Tibial artery (tissue), 4 donors: ENCODE data around the gene HECTD4.
"Not testable (repeated sequence)": the region's sequence is repeated elsewhere in the genome, so short reads cannot be mapped to it uniquely, and the experiment has no call there.

Experiments
- DNase-seq, 2 donors: peaks; one replicate each; pipeline ENCODE4 v3.0.0-alpha.2; 2019
- H3K27ac ChIP-seq, 2 donors: fragments of 200-600 bp; sonication (generic) in 1 of 2; 1 replicate in 1 of 2; 2 replicates in 1 of 2; pipeline ENCODE4 v1.5.1; 2018 to 2019; ENCODE audit warnings: mild to moderate bottlenecking in 1 of 2
- H3K27me3 ChIP-seq, 2 donors: fragments of 200-600 bp; sonication (generic) in 1 of 2; one replicate each; pipeline versions ENCODE4 v1.5.1 to v1.6.0; 2016 to 2019
- H3K36me3 ChIP-seq, 3 donors: fragments of 200-600 bp; sonication (generic) in 2 of 3; one replicate each; pipeline ENCODE4 v1.5.1; 2016 to 2019; ENCODE audit warnings: mild to moderate bottlenecking in 2 of 3
- H3K4me1 ChIP-seq, 4 donors: fragments of 200-600 bp; sonication (generic) in 2 of 4; 1 replicate in 3 of 4; 2 replicates in 1 of 4; pipeline ENCODE4 v1.5.1; 2016 to 2019
- H3K4me3 ChIP-seq, 2 donors: fragments of 200-600 bp; sonication (generic) in 1 of 2; 1 replicate in 1 of 2; 2 replicates in 1 of 2; pipeline ENCODE4 v1.5.1; 2018 to 2019; ENCODE audit warnings: mild to moderate bottlenecking in 2 of 2
- H3K9me3 ChIP-seq, 3 donors: fragments of 200-600 bp; sonication (generic) in 1 of 3; one replicate each; pipeline ENCODE4 v1.5.1; 2016 to 2019
- CTCF ChIP-seq, 2 experiments: fragments of 200-600 bp in 1 of 2; fragments of 450-650 bp in 1 of 2; IDR thresholded peaks; one replicate each; pipeline ENCODE4 v1.5.1; 2017 to 2019; ENCODE audit warnings: antibody characterized with exemption in 2 of 2, mild to moderate bottlenecking in 1 of 2, moderate library complexity in 1 of 2
- intact Hi-C: fragments of 100-400 bp; cut with DNase I; formaldehyde crosslinking; loops from one replicate; pipeline ENCODE4 v1.15.0; 2023; ENCODE audit warnings: low total_unique reads

HECTD4 gene

DNA sequence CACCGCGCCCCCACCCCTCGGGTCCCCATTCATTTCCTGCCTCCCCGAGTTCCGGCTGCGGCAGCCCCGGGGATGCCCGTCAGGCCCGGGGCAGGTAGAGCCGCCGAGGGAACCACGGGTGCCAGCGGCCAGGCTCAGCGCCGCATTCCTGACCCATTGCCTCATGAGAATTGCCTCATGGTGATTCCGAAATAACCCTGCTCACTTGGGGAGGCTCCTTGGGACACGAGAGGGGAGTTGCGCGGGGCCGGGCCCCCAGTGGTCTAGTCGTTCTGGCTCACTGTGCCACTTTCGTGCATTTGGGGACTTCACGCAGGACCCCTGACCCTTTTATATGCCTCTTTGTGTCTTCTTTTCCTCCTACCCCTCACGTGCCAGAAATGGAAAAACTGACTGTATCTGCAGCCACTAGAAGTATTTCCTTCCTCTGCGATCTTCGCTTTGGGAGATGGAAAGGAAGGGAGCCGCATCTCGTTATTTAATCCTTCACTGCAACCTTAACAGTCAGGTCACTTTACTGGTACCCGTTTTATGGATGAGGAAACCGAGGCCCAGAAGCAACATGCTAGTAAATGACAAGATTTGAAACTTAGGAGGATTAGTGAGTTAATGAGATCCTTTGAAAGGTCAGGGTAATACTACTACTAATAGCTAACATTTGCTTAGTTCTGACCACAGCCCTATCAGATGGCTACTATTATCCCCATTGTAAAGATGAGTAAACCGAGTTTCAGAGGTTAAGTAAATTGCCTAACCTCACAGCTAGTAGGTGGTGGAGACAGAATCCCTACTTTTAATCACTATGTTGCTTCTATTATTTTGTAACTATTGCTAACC is 37.3 kb upstream of the HECTD4 start:
- Histone ChIP-seq H3K4me3 (peak overlapping the region; percentile 71 to 99), H3K27ac (peak overlapping the region; percentile 96 to 100), H3K27me3 (no peaks in the 10 kb centered on the region), H3K9me3 (no peaks in the 10 kb centered on the region), H3K4me1 (peaks cover 0 to 57% (median 40%) of the 10 kb centered on the region in 4 donors), H3K36me3 (no peaks in the 10 kb centered on the region)
- intact Hi-C loops: no loop called here
- peak; percentile 75 to 88 for DNase-seq
- no peak for TF ChIP-seq CTCF (IDR thresholded peaks at IDR 0.05)

- peak; percentile 81 to 90 for DNase-seq
- no peaks in the 10 kb centered on the region for H3K27me3 ChIP-seq
- H3K27ac ChIP-seq: peak within 1 kb of the TSS; percentile 96 to 100
- H3K36me3 ChIP-seq: no peaks in the 10 kb centered on the region
- peak within 1 kb of the TSS; percentile 71 to 99 for H3K4me3 ChIP-seq
- peaks cover 0 to 49% (median 36%) of the 10 kb centered on the region in 4 donors for H3K4me1 ChIP-seq
- intact Hi-C loops: no loop called here
- no peaks in the 10 kb centered on the region for H3K9me3 ChIP-seq
- TF ChIP-seq CTCF (IDR thresholded peaks at IDR 0.05): peak in 1 of 2 experiments; percentile 4
These were observed 36.5 kb upstream of the HECTD4 start, which contains the start of gene PTPN11 for GRCh38 chr12:112418608-112419296. PTPN11 (plus strand) TSS chr12:112418947; CDS start chr12:112419112, 165 bp downstream.

DNA sequence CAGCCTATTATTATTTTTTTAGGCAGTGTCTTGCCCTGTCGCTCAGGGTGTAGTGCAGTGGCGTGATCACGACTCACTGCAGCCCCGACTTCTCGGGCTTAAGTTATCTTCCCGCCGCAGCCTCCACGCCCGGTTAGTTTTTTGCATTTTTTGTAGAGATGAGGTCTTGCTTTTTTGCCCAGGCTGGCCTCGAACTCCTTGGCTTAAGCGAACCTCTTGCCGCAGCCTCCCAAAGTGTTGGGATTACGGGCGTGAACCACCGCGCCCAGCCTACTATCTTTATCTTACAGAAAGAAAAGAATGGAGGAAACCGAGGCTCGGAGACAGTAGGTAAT is 36.0 kb upstream of the HECTD4 start:
- peak overlapping the region; percentile 96 to 100 for H3K27ac ChIP-seq
- H3K4me1 ChIP-seq: peaks cover 0 to 47% (median 36%) of the 10 kb centered on the region in 4 donors
- no peaks in the 10 kb centered on the region for H3K27me3 ChIP-seq
- no peak for TF ChIP-seq CTCF (IDR thresholded peaks at IDR 0.05)
- no peak for DNase-seq
- H3K36me3 ChIP-seq: no peaks in the 10 kb centered on the region
- intact Hi-C loops: no loop called here
- no peaks in the 10 kb centered on the region for H3K9me3 ChIP-seq
- peak overlapping the region; percentile 71 to 99 for H3K4me3 ChIP-seq

- H3K9me3 ChIP-seq, H3K36me3 ChIP-seq, H3K27ac ChIP-seq, H3K27me3 ChIP-seq, H3K4me3 ChIP-seq, intact Hi-C loops: not testable (repeated sequence)
- peaks cover 0 to 21% (median 18%) of the 10 kb centered on the region in 4 donors for H3K4me1 ChIP-seq
- peak in 1 of 2 donors; percentile 3 for DNase-seq
These were observed 33.2 kb upstream of the HECTD4 start for GRCh38 chr12:112415457-112415856.

DNA sequence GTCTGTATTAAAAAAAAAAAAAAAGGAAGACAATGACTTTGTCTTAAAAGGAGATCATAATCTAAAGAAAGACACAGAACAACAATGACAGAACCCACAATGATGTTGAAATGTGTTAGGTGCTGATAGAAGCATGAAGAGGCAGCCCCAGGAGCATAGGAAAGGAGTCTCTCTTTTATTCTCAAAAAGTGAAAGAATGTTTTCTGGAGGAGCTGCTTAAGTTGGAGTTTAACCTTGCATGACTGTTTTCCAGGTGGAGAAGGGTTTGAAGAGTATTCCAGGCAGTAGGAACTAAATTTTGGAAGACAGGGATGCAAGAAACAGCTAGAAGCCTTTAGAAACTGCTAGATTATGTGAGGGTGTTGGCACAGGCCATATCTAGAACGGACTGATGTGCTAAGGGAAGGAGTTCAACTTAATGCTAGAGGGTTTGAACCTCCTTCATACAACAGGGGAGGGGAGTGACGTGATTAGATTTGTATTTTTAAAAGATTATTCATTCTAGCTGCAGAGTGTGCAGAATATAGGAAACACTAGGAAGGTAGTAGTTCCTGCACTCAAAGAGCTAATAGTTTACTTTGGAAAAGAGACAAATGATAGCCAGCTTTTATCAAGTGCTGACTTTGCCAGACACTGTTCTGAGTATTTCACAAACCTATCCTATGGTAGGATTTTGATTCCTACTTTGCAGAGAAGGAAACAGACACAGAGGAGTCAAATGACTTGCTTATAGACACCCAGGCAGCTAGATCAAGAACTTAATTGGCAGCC is 31.8 kb upstream of the HECTD4 start:
- Histone ChIP-seq H3K27me3 (no peaks in the 10 kb centered on the region), H3K4me1 (peaks cover 0 to 10% (median 8%) of the 10 kb centered on the region in 4 donors), H3K9me3 (no peaks in the 10 kb centered on the region), H3K27ac (no peak overlapping the region), H3K4me3 (no peak overlapping the region), H3K36me3 (no peaks in the 10 kb centered on the region)
- intact Hi-C loops: no loop called here
- TF ChIP-seq CTCF (IDR thresholded peaks at IDR 0.05): no peak
- no peak for DNase-seq
